BJ (cell line): Measurements from ENCODE around the gene ZNF124. TPM values are rescaled to one million over a fixed set of nuclear protein-coding genes. Genes with fewer than 3 reads are reported as not detected.
"Not testable (repeated sequence)": the region's sequence is repeated elsewhere in the genome, so short reads cannot be mapped to it uniquely, and the experiment has no call there.

Experiments used
- CTCF ChIA-PET: fragments of 350-600 bp; formaldehyde crosslinking; extraction: SDS; loops from one replicate; lab custom pipeline; 2021; ENCODE audit warnings: antibody characterized with exemption, inconsistent platforms; lab: Yijun Ruan, JAX
- POLR2A ChIA-PET: fragments of 300-600 bp; sonication (Branson Sonifier 250); formaldehyde crosslinking; extraction: SDS; loops from one replicate; lab custom pipeline; 2021; ENCODE audit warnings: antibody characterized with exemption; lab: Charles Lee
- DNase-seq: peaks from one replicate; pipeline ENCODE4 v3.0.0-alpha.2; 2011; ENCODE audit warnings: low read depth
- H3K27me3 ChIP-seq: 2 replicates; pipeline ENCODE4 v1.6.0; 2011; ENCODE audit warnings: low read length; ENCODE audit not compliant: control insufficient read depth, insufficient read depth
- H3K36me3 ChIP-seq: 2 replicates; pipeline ENCODE4 v1.5.1; 2011; ENCODE audit warnings: low read length; ENCODE audit not compliant: control insufficient read depth, insufficient read depth
- H3K4me3 ChIP-seq: 2 replicates; pipeline ENCODE4 v1.5.1; 2011; ENCODE audit warnings: low read depth, mild to moderate bottlenecking, control low read depth, low read length
- CTCF ChIP-seq: IDR thresholded peaks from 2 replicates; pipeline ENCODE4 v1.5.1; 2011; ENCODE audit warnings: low read depth, mild to moderate bottlenecking, control low read depth, inconsistent platforms, low read length, moderate library complexity; ENCODE audit not compliant: insufficient read depth
- polyA minus RNA-seq: library from RNA; depleted of rRNA, polyadenylated mRNA; stranded (reverse); fragments of >200 nt; gene quantifications from 2 replicates; pipeline ENCODE4 v1.2.3, GENCODE V29; 2011; rRNA and poly(A)+ RNA removed
- polyA plus RNA-seq: library from polyadenylated mRNA; depleted of rRNA; stranded (reverse); fragments of >200 nt; gene quantifications from 2 replicates; pipeline ENCODE4 v1.2.3, GENCODE V29; 2011; rRNA removed

The ZNF124 gene
- polyA plus RNA-seq (1.5 and 3.1 TPM in 2 replicates), polyA minus RNA-seq (10.9 and 18.0 TPM in 2 replicates)

- H3K4me3 ChIP-seq, H3K36me3 ChIP-seq, DNase-seq, CTCF ChIA-PET, H3K27me3 ChIP-seq, POLR2A ChIA-PET: not testable (repeated sequence)
These were observed at the start of gene ZNF124 for GRCh38 chr1:247171875-247172563. ZNF124 (minus strand) TSS chr1:247172020; CDS start chr1:247171877, 143 bp downstream.

GRCh38 chr1:247220280-247220679, 48.5 kb upstream of the ZNF124 start:
- POLR2A ChIA-PET, DNase-seq, CTCF ChIA-PET, H3K4me3 ChIP-seq, H3K27me3 ChIP-seq, H3K36me3 ChIP-seq: not testable (repeated sequence)

GRCh38 chr1:247218121-247218651, 46.4 kb upstream of the ZNF124 start:
- no peak overlapping the region for H3K4me3 ChIP-seq
- POLR2A ChIA-PET: no interaction called here

GRCh38 chr1:247216261-247216660, 44.4 kb upstream of the ZNF124 start:
- DNase-seq: no peak
- no peak overlapping the region for H3K4me3 ChIP-seq
- TF ChIP-seq CTCF: no peak
- CTCF ChIA-PET: no interaction called here
- H3K27me3 ChIP-seq: no peaks in the 10 kb centered on the region
- H3K36me3 ChIP-seq: no peaks in the 10 kb centered on the region
- POLR2A ChIA-PET: no interaction called here

More at GRCh38 chr1:247218121-247218651, 46.4 kb upstream of the ZNF124 start:
- H3K27me3 ChIP-seq: no peaks in the 10 kb centered on the region
- no peak for DNase-seq
- H3K36me3 ChIP-seq: no peaks in the 10 kb centered on the region
- no peak for TF ChIP-seq CTCF
- CTCF ChIA-PET: no interaction called here

- DNase-seq: no peak
- Histone ChIP-seq H3K4me3 (no peak overlapping the region), H3K27me3 (no peaks in the 10 kb centered on the region), H3K36me3 (peaks cover 2% of the 10 kb centered on the region)
- TF ChIP-seq CTCF: no peak
- CTCF ChIA-PET: interaction anchor here (0.9 to 1.0 kb wide), 2 partner anchors 10 to 160 kb away, joined by 3 read pairs; no protein-coding TSS in a partner anchor
- POLR2A ChIA-PET: no interaction called here
These were observed 41.1 kb upstream of the ZNF124 start for GRCh38 chr1:247212627-247213617.
